ENCODE measurements around the gene IDH3A.

IDH3A gene

DNA sequence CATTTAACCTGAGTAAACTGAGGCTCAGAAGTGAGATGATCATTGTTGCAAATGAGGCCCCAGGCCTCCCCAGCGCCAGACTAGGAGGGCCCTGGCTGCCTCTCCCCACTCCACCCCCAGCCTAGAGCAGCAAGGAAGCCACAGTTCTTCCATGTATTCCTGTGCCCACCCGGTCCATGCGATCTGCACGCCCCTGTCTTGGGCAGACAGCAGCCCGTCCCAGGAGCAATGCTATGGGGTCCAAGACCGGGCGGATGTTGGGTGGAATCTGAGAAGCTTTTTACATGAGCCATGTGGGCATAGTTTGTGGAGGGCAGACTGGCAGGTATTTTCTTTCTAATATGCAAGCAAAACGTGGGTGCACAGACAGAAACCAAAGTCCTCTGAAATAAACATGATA, 41.7 kb upstream of the IDH3A start:
- Histone ChIP-seq H3K27ac (ENCODE audit: low read depth, low read length, severe bottlenecking) (no peak overlapping the region), H3K36me3 (ENCODE audit: control insufficient read depth, insufficient read depth, low read length) (no peaks in the 10 kb centered on the region), H3K4me1 (ENCODE audit: control insufficient read depth, insufficient read depth, low read length, poor library complexity, severe bottlenecking) (no peaks in the 10 kb centered on the region), H3K9me3 (ENCODE audit: control insufficient read depth, low read length) (no peaks in the 10 kb centered on the region), H3K4me3 (ENCODE audit: extremely low read depth, insufficient read depth, low read length, poor library complexity, severe bottlenecking) (no peak overlapping the region)
- WGBS, 2 experiments (ENCODE audit: insufficient coverage in 2 of 2) = 94 to 95% methylated on average over 5 to 6 of the region's 8 CpGs

- no peaks in the 10 kb centered on the region for H3K9me3 ChIP-seq (ENCODE audit: control insufficient read depth, low read length)
- H3K4me3 ChIP-seq (ENCODE audit: extremely low read depth, insufficient read depth, low read length, poor library complexity, severe bottlenecking) = no peak overlapping the region
- H3K27ac ChIP-seq (ENCODE audit: low read depth, low read length, severe bottlenecking) = no peak overlapping the region
- no peaks in the 10 kb centered on the region for H3K4me1 ChIP-seq (ENCODE audit: control insufficient read depth, insufficient read depth, low read length, poor library complexity, severe bottlenecking)
- H3K36me3 ChIP-seq (ENCODE audit: control insufficient read depth, insufficient read depth, low read length) = no peaks in the 10 kb centered on the region
- WGBS, 2 experiments (ENCODE audit: insufficient coverage in 2 of 2) = 51 to 53% methylated on average over 9 to 11 of the region's 11 CpGs
Observed at GRCh38 chr15:78108300-78109084, 40.7 kb upstream of the IDH3A start.

DNA sequence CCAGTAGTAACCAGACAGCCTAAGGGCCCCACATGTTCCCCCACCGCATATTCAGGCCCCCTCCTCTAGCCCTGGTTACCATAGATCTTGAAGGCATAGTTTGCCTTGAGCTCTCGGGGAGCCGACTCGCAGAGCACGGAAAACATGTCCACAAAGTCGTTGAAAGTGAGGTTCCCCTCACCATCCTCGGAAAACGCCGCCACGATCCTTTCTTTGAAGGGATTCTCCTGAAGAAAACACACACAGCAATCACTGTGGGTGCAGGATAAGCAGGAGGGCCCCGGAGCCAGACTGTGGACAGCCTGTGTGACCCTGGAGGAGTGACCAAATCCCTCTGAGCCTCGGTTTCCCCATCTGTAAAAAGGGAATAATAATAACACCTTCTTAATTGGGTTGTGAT, 40.0 kb upstream of the IDH3A start:
- Histone ChIP-seq H3K9me3 (ENCODE audit: control insufficient read depth, low read length) (no peaks in the 10 kb centered on the region), H3K4me1 (ENCODE audit: control insufficient read depth, insufficient read depth, low read length, poor library complexity, severe bottlenecking) (no peaks in the 10 kb centered on the region), H3K4me3 (ENCODE audit: extremely low read depth, insufficient read depth, low read length, poor library complexity, severe bottlenecking) (no peak overlapping the region), H3K36me3 (ENCODE audit: control insufficient read depth, insufficient read depth, low read length) (no peaks in the 10 kb centered on the region), H3K27ac (ENCODE audit: low read depth, low read length, severe bottlenecking) (no peak overlapping the region)
- 84 to 87% methylated on average over 10 to 11 of the region's 12 CpGs for WGBS, 2 experiments (ENCODE audit: insufficient coverage in 2 of 2)

DNA sequence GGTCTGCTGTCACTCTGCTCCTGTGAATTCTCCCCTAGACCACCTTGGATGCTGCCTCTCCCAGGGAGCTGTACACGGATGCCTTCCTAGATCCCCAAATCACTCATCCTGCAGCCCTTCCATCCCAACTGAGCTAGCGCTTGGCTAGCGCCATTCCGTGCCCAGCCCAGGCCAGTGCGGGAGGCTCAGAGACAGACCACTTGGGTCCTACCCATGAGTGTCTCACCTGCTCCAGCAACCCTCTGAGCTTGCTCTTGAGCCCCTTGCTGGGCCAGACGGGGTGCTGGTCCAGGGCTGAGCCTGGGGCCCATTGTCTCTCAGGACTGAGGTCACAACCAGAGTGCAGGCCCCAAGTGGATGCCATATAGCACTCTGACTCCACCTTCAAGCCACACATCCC, 39.1 kb upstream of the IDH3A start:
- Histone ChIP-seq H3K4me3 (ENCODE audit: extremely low read depth, insufficient read depth, low read length, poor library complexity, severe bottlenecking) (no peak overlapping the region), H3K27ac (ENCODE audit: low read depth, low read length, severe bottlenecking) (no peak overlapping the region), H3K36me3 (ENCODE audit: control insufficient read depth, insufficient read depth, low read length) (no peaks in the 10 kb centered on the region), H3K4me1 (ENCODE audit: control insufficient read depth, insufficient read depth, low read length, poor library complexity, severe bottlenecking) (no peaks in the 10 kb centered on the region), H3K9me3 (ENCODE audit: control insufficient read depth, low read length) (no peaks in the 10 kb centered on the region)
- WGBS, 2 experiments (ENCODE audit: insufficient coverage in 2 of 2) = 92 to 95% methylated on average over 6 of the region's 6 CpGs

DNA sequence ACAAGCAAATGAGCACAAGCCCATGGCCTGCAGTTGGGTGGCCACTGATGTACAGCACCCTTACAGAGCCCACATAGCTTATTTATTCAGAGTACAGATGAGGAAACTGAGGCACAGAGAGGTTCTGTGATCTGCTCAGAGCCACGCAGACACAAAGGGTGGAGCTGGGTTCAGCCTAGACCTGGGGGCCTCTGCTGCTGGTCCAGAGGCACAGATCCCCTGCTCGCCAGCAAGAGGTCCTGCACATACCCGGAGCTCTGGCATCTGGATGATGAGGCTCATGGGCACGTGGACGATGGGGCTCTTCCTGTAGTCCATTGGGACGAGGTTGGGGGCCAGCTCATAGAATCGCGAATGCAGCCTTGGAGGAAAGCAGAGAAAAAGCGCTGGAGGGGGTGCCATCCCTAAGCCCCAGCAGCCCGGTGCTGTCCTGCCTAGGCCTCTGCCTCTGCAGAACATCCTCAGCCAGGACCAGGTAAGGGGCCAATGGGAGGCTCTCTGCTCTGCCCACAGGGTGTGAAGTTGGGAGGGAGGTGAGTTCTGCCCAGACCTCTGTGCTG, 38.2 kb upstream of the IDH3A start:
- no peaks in the 10 kb centered on the region for H3K4me1 ChIP-seq (ENCODE audit: control insufficient read depth, insufficient read depth, low read length, poor library complexity, severe bottlenecking)
- no peaks in the 10 kb centered on the region for H3K9me3 ChIP-seq (ENCODE audit: control insufficient read depth, low read length)
- WGBS, 2 experiments (ENCODE audit: insufficient coverage in 2 of 2) = 94 to 97% methylated on average over 9 of the region's 10 CpGs
- no peak overlapping the region for H3K27ac ChIP-seq (ENCODE audit: low read depth, low read length, severe bottlenecking)
- no peak overlapping the region for H3K4me3 ChIP-seq (ENCODE audit: extremely low read depth, insufficient read depth, low read length, poor library complexity, severe bottlenecking)
- H3K36me3 ChIP-seq (ENCODE audit: control insufficient read depth, insufficient read depth, low read length) = no peaks in the 10 kb centered on the region

DNA sequence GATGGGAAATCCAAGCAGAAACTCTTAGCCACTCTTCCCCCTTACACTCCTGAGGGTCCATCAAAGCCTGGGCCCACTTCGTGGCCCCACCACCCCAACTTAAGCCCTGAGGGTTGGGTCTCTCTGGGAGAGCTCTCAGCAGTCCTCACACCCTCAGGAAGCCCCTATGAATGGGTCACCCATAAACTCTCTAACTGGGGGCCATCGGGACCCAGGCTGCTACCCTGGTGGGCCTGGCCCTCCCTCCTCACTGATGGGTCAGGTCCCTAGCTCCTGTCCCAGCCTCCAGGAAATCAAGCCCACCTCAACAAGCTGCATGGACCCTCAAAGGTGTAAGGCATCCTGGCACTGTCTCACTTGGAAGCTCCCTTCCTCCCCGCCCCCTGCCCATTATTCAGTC, 37.4 kb upstream of the IDH3A start:
- H3K27ac ChIP-seq (ENCODE audit: low read depth, low read length, severe bottlenecking) = no peak overlapping the region
- no peaks in the 10 kb centered on the region for H3K4me1 ChIP-seq (ENCODE audit: control insufficient read depth, insufficient read depth, low read length, poor library complexity, severe bottlenecking)
- H3K4me3 ChIP-seq (ENCODE audit: extremely low read depth, insufficient read depth, low read length, poor library complexity, severe bottlenecking) = no peak overlapping the region
- no peaks in the 10 kb centered on the region for H3K9me3 ChIP-seq (ENCODE audit: control insufficient read depth, low read length)
- WGBS, 2 experiments (ENCODE audit: insufficient coverage in 2 of 2) = 100% methylated on average over 1 to 2 of the region's 3 CpGs
- no peaks in the 10 kb centered on the region for H3K36me3 ChIP-seq (ENCODE audit: control insufficient read depth, insufficient read depth, low read length)

- WGBS, 2 experiments (ENCODE audit: insufficient coverage in 2 of 2) = 83% methylated on average over 2 of the region's 3 CpGs; no CpG with 5 or more reads in 1 of the 2 experiments
- no peaks in the 10 kb centered on the region for H3K4me1 ChIP-seq (ENCODE audit: control insufficient read depth, insufficient read depth, low read length, poor library complexity, severe bottlenecking)
- H3K9me3 ChIP-seq (ENCODE audit: control insufficient read depth, low read length) = no peaks in the 10 kb centered on the region
- H3K27ac ChIP-seq (ENCODE audit: low read depth, low read length, severe bottlenecking) = no peak overlapping the region
- no peak overlapping the region for H3K4me3 ChIP-seq (ENCODE audit: extremely low read depth, insufficient read depth, low read length, poor library complexity, severe bottlenecking)
- H3K36me3 ChIP-seq (ENCODE audit: control insufficient read depth, insufficient read depth, low read length) = no peaks in the 10 kb centered on the region
Observed at GRCh38 chr15:78112551-78112950, 36.6 kb upstream of the IDH3A start.

- WGBS, 2 experiments (ENCODE audit: insufficient coverage in 2 of 2) = 33 to 82% methylated on average over 1 to 3 of the region's 5 CpGs
- Histone ChIP-seq H3K36me3 (ENCODE audit: control insufficient read depth, insufficient read depth, low read length) (no peaks in the 10 kb centered on the region), H3K4me3 (ENCODE audit: extremely low read depth, insufficient read depth, low read length, poor library complexity, severe bottlenecking) (no peak overlapping the region)
Observed at GRCh38 chr15:78120523-78120922, 28.6 kb upstream of the IDH3A start.

GRCh38 chr15:78125267-78125666, 23.9 kb upstream of the IDH3A start:
- no peak overlapping the region for H3K27ac ChIP-seq (ENCODE audit: low read depth, low read length, severe bottlenecking)
- H3K4me3 ChIP-seq (ENCODE audit: extremely low read depth, insufficient read depth, low read length, poor library complexity, severe bottlenecking) = no peak overlapping the region
- no peaks in the 10 kb centered on the region for H3K36me3 ChIP-seq (ENCODE audit: control insufficient read depth, insufficient read depth, low read length)
- 71 to 100% methylated on average over 1 to 2 of the region's 3 CpGs for WGBS, 2 experiments (ENCODE audit: insufficient coverage in 2 of 2)
- no peaks in the 10 kb centered on the region for H3K9me3 ChIP-seq (ENCODE audit: control insufficient read depth, low read length)
- no peaks in the 10 kb centered on the region for H3K4me1 ChIP-seq (ENCODE audit: control insufficient read depth, insufficient read depth, low read length, poor library complexity, severe bottlenecking)

More at GRCh38 chr15:78120523-78120922, 28.6 kb upstream of the IDH3A start:
- H3K4me1 ChIP-seq (ENCODE audit: control insufficient read depth, insufficient read depth, low read length, poor library complexity, severe bottlenecking) = no peaks in the 10 kb centered on the region
- H3K27ac ChIP-seq (ENCODE audit: low read depth, low read length, severe bottlenecking) = no peak overlapping the region
- H3K9me3 ChIP-seq (ENCODE audit: control insufficient read depth, low read length) = no peaks in the 10 kb centered on the region

DNA sequence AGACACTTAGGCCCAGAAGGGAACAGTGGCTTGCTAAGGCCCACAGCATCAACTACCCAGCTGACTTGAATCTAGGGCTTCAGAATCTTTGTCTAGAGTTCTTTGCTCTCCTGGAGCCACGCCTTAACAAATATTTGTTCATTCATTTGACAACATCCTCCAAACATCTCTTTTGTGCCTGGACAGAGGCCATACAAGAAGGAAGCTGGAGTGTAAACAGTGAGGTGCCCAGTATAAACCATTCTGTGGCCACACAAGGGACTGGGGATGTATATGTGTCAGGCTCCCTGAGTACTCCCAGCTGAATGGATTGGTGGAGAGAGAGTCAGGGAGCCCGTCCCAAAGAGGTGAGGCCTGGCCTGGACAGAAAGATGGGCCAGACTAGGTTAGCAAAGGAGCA, 21.3 kb upstream of the IDH3A start:
- 92 to 100% methylated on average over 1 to 2 of the region's 2 CpGs for WGBS, 2 experiments (ENCODE audit: insufficient coverage in 2 of 2)
- Histone ChIP-seq H3K4me3 (ENCODE audit: extremely low read depth, insufficient read depth, low read length, poor library complexity, severe bottlenecking) (no peak overlapping the region), H3K36me3 (ENCODE audit: control insufficient read depth, insufficient read depth, low read length) (no peaks in the 10 kb centered on the region), H3K4me1 (ENCODE audit: control insufficient read depth, insufficient read depth, low read length, poor library complexity, severe bottlenecking) (no peaks in the 10 kb centered on the region), H3K27ac (ENCODE audit: low read depth, low read length, severe bottlenecking) (no peak overlapping the region), H3K9me3 (ENCODE audit: control insufficient read depth, low read length) (no peaks in the 10 kb centered on the region)

- 74 to 80% methylated on average over 6 to 7 of the region's 8 CpGs for WGBS, 2 experiments (ENCODE audit: insufficient coverage in 2 of 2)
- Histone ChIP-seq H3K36me3 (ENCODE audit: control insufficient read depth, insufficient read depth, low read length) (no peaks in the 10 kb centered on the region), H3K27ac (ENCODE audit: low read depth, low read length, severe bottlenecking) (no peak overlapping the region), H3K4me3 (ENCODE audit: extremely low read depth, insufficient read depth, low read length, poor library complexity, severe bottlenecking) (no peak overlapping the region), H3K9me3 (ENCODE audit: control insufficient read depth, low read length) (no peaks in the 10 kb centered on the region), H3K4me1 (ENCODE audit: control insufficient read depth, insufficient read depth, low read length, poor library complexity, severe bottlenecking) (no peaks in the 10 kb centered on the region)
Observed at GRCh38 chr15:78129077-78129750, 19.9 kb upstream of the IDH3A start.
